ENCODE measurements around the gene SCARF1.

SCARF1 gene

GRCh38 chr17:1648963-1649843 lies 3.7 kb upstream of the SCARF1 start (continued):
- no peak for TF ChIP-seq ZNF529 (tag by site-specific recombination; IDR thresholded peaks at IDR 0.05; ENCODE audit: insufficient replicate concordance)
- no peak for TF ChIP-seq ZNF121 (tag by site-specific recombination; IDR thresholded peaks at IDR 0.05)
- TF ChIP-seq ZNF354C (tag by site-specific recombination; IDR thresholded peaks at IDR 0.05; ENCODE audit: borderline replicate concordance, low read depth), result no peak
- TF ChIP-seq ZNF112 (tag by site-specific recombination; IDR thresholded peaks at IDR 0.05), result no peak
- TF ChIP-seq ZIC2 (tag by site-specific recombination; IDR thresholded peaks at IDR 0.05), result peak; percentile 70
- TF ChIP-seq ZNF157 (tag by site-specific recombination; IDR thresholded peaks at IDR 0.05), result no peak
- no peak for TF ChIP-seq ZNF174 (tag by site-specific recombination; IDR thresholded peaks at IDR 0.05)
- no peak for TF ChIP-seq BCL6B (tag by site-specific recombination; IDR thresholded peaks at IDR 0.05)
- TF ChIP-seq ZNF311 (tag by site-specific recombination; IDR thresholded peaks at IDR 0.05; ENCODE audit: borderline replicate concordance), result no peak
- TF ChIP-seq HIC1 (tag by site-specific recombination; IDR thresholded peaks at IDR 0.05), result peak; percentile 82
- TF ChIP-seq SETDB1 (IDR thresholded peaks at IDR 0.05; ENCODE audit: insufficient read length, low read length), result no peak
- TF ChIP-seq ZNF221 (tag by site-specific recombination; IDR thresholded peaks at IDR 0.05; ENCODE audit: borderline replicate concordance), result no peak
- no peak for TF ChIP-seq ZSCAN16 (tag by site-specific recombination; IDR thresholded peaks at IDR 0.05)
- peak; percentile 94 for TF ChIP-seq KLF17 (tag by site-specific recombination; IDR thresholded peaks at IDR 0.05)
- no peak for TF ChIP-seq KLF7 (tag by site-specific recombination; IDR thresholded peaks at IDR 0.05; ENCODE audit: borderline replicate concordance)
- no peak for TF ChIP-seq ZNF558 (tag by site-specific recombination; IDR thresholded peaks at IDR 0.05)
- TF ChIP-seq ZNF24 (tag by site-specific recombination; IDR thresholded peaks at IDR 0.05), result no peak
- no peak for TF ChIP-seq KLF9 (tag by site-specific recombination; IDR thresholded peaks at IDR 0.05; ENCODE audit: low read depth)
- TF ChIP-seq SALL2 (tag by site-specific recombination; IDR thresholded peaks at IDR 0.05; ENCODE audit: borderline replicate concordance), result no peak
- no peak for TF ChIP-seq HOXA7 (CRISPR knock-in tag; IDR thresholded peaks at IDR 0.05; ENCODE audit: borderline replicate concordance)
- no peak; the same call in 1 of the 2 replicates for TF ChIP-seq INSM2 (tag by site-specific recombination; IDR thresholded peaks at IDR 0.05)
- peak; percentile 74 for TF ChIP-seq ZNF335 (tag by site-specific recombination; conservative IDR thresholded peaks at IDR 0.05)
- TF ChIP-seq ZNF792 (tag by site-specific recombination; IDR thresholded peaks at IDR 0.05), result no peak
- TF ChIP-seq KLF8 (tag by site-specific recombination; IDR thresholded peaks at IDR 0.05), result peak; percentile 74; the same call in 1 of the 2 replicates
- TF ChIP-seq ZNF704 (tag by site-specific recombination; IDR thresholded peaks at IDR 0.05), result no peak
- peak; percentile 80 for TF ChIP-seq ZBTB44 (tag by site-specific recombination; IDR thresholded peaks at IDR 0.05)
- TF ChIP-seq ZNF624 (tag by site-specific recombination; IDR thresholded peaks at IDR 0.05), result no peak
- TF ChIP-seq MEIS1 (CRISPR knock-in tag; IDR thresholded peaks at IDR 0.05; ENCODE audit: borderline replicate concordance), result no peak
- TF ChIP-seq ZNF629 (tag by site-specific recombination; IDR thresholded peaks at IDR 0.05), result peak; percentile 45; the same call in 1 of the 2 replicates
- no peak for TF ChIP-seq ZNF404 (tag by site-specific recombination; IDR thresholded peaks at IDR 0.05)
